GM19468 (cell line): ENCODE measurements around the gene SPRR5.

ENCODE experiments used
- ATAC-seq: cut with Tn5 transposase; IDR thresholded peaks from one replicate; pipeline ENCODE4 v1.9.1; 2021; ENCODE audit warnings: mild to moderate bottlenecking, moderate library complexity, moderate number of reproducible peaks; ENCODE audit not compliant: unreplicated experiment; ENCODE audit errors: extremely low read depth

Gene SPRR5

GRCh38 chr1:152941037-152941711 is 5.8 kb upstream of the SPRR5 start:
- ATAC-seq, result no peak

GRCh38 chr1:152942161-152942560 is 4.8 kb upstream of the SPRR5 start:
- no peak for ATAC-seq

- no peak for ATAC-seq
Measured at GRCh38 chr1:152946248-152946647, 758 bp upstream of the SPRR5 start.

GRCh38 chr1:152951711-152952110 is 4.7 kb downstream of the SPRR5 start:
- no peak for ATAC-seq

GRCh38 chr1:152953761-152954160 is 6.8 kb downstream of the SPRR5 start:
- no peak for ATAC-seq

GRCh38 chr1:152954436-152954835 is 7.4 kb downstream of the SPRR5 start:
- ATAC-seq, result no peak

GRCh38 chr1:152957561-152957960 is 10.6 kb downstream of the SPRR5 start:
- ATAC-seq, result no peak

GRCh38 chr1:152959273-152959672 is 12.3 kb downstream of the SPRR5 start:
- no peak for ATAC-seq

GRCh38 chr1:152959801-152960451 is 12.9 kb downstream of the SPRR5 start:
- no peak for ATAC-seq

GRCh38 chr1:152960452-152961044 is 13.5 kb downstream of the SPRR5 start:
- ATAC-seq, result no peak

- ATAC-seq, result no peak
Measured at GRCh38 chr1:152961226-152961891, 14.4 kb downstream of the SPRR5 start.

- no peak for ATAC-seq
Measured at GRCh38 chr1:152962876-152963415, 15.9 kb downstream of the SPRR5 start.

GRCh38 chr1:152964536-152964935 is 17.5 kb downstream of the SPRR5 start:
- ATAC-seq, result no peak

GRCh38 chr1:152965853-152966252 is 18.8 kb downstream of the SPRR5 start:
- ATAC-seq, result no peak

GRCh38 chr1:152967201-152967600 is 20.2 kb downstream of the SPRR5 start:
- no peak for ATAC-seq

GRCh38 chr1:152968248-152968647 is 21.2 kb downstream of the SPRR5 start:
- peak; percentile 68 for ATAC-seq

GRCh38 chr1:152969036-152969435 is 22.0 kb downstream of the SPRR5 start:
- ATAC-seq, result no peak

- ATAC-seq, result no peak
Measured at GRCh38 chr1:152970495-152970894, 23.5 kb downstream of the SPRR5 start, which contains the start of gene SPRR4. Gene SPRR4, plus strand, starts transcription at chr1:152970648. Its CDS starts 1,243 bp downstream, at chr1:152971891.

GRCh38 chr1:152972196-152972886 is 25.3 kb downstream of the SPRR5 start:
- no peak for ATAC-seq

GRCh38 chr1:152976688-152977087 is 29.7 kb downstream of the SPRR5 start:
- no peak for ATAC-seq
